Ishikawa (cell line): ENCODE measurements around the gene LCAT.

Experiments used
- CEBPB ChIP-seq: IDR thresholded peaks from 2 replicates; pipeline ENCODE4 v1.6.1; 2012
- FOXM1 ChIP-seq: IDR thresholded peaks from 2 replicates; pipeline ENCODE4 v1.6.1; 2012; ENCODE audit warnings: low read depth, borderline replicate concordance
- NFIC ChIP-seq: IDR thresholded peaks from 2 replicates; pipeline ENCODE4 v1.6.1; 2012
- REST ChIP-seq: IDR thresholded peaks from 2 replicates; pipeline ENCODE4 v1.6.1; 2012; ENCODE audit warnings: low read depth, mild to moderate bottlenecking
- TCF12 ChIP-seq: IDR thresholded peaks from 2 replicates; pipeline ENCODE4 v1.6.1; 2012; ENCODE audit warnings: low read depth
- YY1 ChIP-seq: IDR thresholded peaks from 2 replicates; pipeline ENCODE4 v1.6.1; 2012; ENCODE audit warnings: low read depth
- ZBTB7A ChIP-seq: IDR thresholded peaks from 2 replicates; pipeline ENCODE4 v1.6.1; 2012; ENCODE audit warnings: low read depth

GRCh38 chr16:67987460-67988160 lies 43.7 kb upstream of the LCAT start:
- TF ChIP-seq FOXM1: no peak
- no peak for TF ChIP-seq REST
- TF ChIP-seq YY1: no peak
- no peak for TF ChIP-seq ZBTB7A
- TF ChIP-seq TCF12: no peak
- TF ChIP-seq NFIC: no peak
- TF ChIP-seq CEBPB: no peak
